ENCODE results near the gene SLC2A4RG. TPM values are rescaled to one million over a fixed set of nuclear protein-coding genes. Genes with fewer than 3 reads are reported as not detected.

Gene SLC2A4RG
- total RNA-seq, 3 donors from 2014 or later = 44.9 to 65.0 (median 50.6) TPM

- intact Hi-C loops (cut with DNase I, micrococcal nuclease) = no loop called here
- TF ChIP-seq CTCF (IDR thresholded peaks at IDR 0.05) = no peak
- Histone ChIP-seq H3K4me3 (no peak overlapping the region), H3K36me3 (ENCODE audit: low read depth) (no peaks in the 10 kb centered on the region), H3K4me1 (ENCODE audit: low read depth) (peaks cover 43% of the 10 kb centered on the region), H3K9me3 (no peaks in the 10 kb centered on the region)
- DNase-seq = peak; percentile 38 to 80 (median 67)
- peak; percentile 13 for ATAC-seq
Measured at GRCh38 chr20:63736893-63737694, 2.5 kb upstream of the SLC2A4RG start.

DNA sequence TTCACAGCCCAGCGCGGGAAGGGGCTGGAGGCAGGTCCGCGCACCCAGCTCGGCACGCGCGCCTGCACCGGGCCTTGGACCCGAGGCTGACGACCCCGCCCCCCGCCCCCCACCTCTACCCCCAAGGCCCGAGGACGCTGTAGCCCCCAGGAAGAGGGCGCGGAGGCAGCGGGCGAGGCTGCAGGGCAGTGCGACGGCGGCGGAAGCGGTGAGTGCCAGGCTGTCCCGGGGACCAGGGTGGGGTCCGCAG lies 2.0 kb upstream of the SLC2A4RG start:
- ATAC-seq (peak; percentile 1), DNase-seq (no peak)
- H3K4me3 ChIP-seq = no peak overlapping the region
- no peaks in the 10 kb centered on the region for H3K9me3 ChIP-seq
- H3K4me1 ChIP-seq (ENCODE audit: low read depth) = peaks cover 43% of the 10 kb centered on the region
- intact Hi-C loops (cut with DNase I, micrococcal nuclease) = no loop called here
- H3K36me3 ChIP-seq (ENCODE audit: low read depth) = no peaks in the 10 kb centered on the region
- TF ChIP-seq CTCF (IDR thresholded peaks at IDR 0.05) = no peak

- intact Hi-C loops (cut with DNase I, micrococcal nuclease) = no loop called here
- Histone ChIP-seq H3K36me3 (ENCODE audit: low read depth) (no peaks in the 10 kb centered on the region), H3K4me1 (ENCODE audit: low read depth) (peaks cover 43% of the 10 kb centered on the region), H3K4me3 (no peak overlapping the region), H3K9me3 (no peaks in the 10 kb centered on the region)
- ATAC-seq (peak; percentile 10), DNase-seq (peak; percentile 43 to 78 (median 71))
- no peak for TF ChIP-seq CTCF (IDR thresholded peaks at IDR 0.05)
Measured at GRCh38 chr20:63737945-63738686, 1.5 kb upstream of the SLC2A4RG start.

- Histone ChIP-seq H3K4me1 (ENCODE audit: low read depth) (peaks cover 43% of the 10 kb centered on the region), H3K9me3 (no peaks in the 10 kb centered on the region), H3K4me3 (no peak overlapping the region), H3K36me3 (ENCODE audit: low read depth) (peaks cover under 1% of the 10 kb centered on the region)
- no peak for TF ChIP-seq CTCF (IDR thresholded peaks at IDR 0.05)
- intact Hi-C loops (cut with DNase I, micrococcal nuclease) = no loop called here
- DNase-seq = peak; percentile 77 to 88 (median 86)
- peak; percentile 49 for ATAC-seq
Measured at GRCh38 chr20:63738687-63739129, 868 bp upstream of the SLC2A4RG start.

DNA sequence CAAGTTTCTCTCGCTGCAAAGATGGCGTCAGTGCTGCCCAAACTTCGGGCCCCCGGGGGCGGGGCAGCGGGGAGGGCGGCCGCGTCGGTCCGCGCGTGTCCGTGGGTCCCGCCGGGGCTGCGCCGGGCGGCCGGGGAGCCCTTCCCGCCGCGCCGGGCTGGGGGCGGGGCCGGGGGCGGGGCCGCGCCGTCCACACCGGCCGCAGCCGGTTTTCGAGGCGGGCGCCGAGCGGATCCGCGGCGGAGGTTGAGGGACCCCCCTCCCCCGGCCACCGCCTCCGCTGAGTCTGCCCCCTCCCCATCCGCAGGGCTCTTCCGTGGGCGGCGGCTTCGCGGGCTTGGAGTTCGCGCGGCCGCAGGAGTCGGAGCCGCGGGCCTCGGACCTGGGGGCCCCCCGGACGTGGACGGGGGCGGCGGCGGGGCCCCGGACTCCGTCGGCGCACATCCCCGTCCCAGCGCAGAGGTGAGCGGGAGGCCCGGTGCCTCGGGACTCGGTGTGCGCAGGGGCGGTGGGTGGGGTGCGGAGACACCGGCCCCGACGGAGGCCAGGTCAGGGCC lies 572 bp downstream of the SLC2A4RG start:
- Histone ChIP-seq H3K4me3 (peak overlapping the region; percentile 11), H3K4me1 (ENCODE audit: low read depth) (peaks cover 43% of the 10 kb centered on the region), H3K36me3 (ENCODE audit: low read depth) (peaks cover 3% of the 10 kb centered on the region), H3K9me3 (no peaks in the 10 kb centered on the region)
- TF ChIP-seq CTCF (IDR thresholded peaks at IDR 0.05) = no peak
- ATAC-seq = peak; percentile 16
- intact Hi-C loops (cut with DNase I, micrococcal nuclease) = no loop called here
- DNase-seq = peak; percentile 49 to 78 (median 75)
